Activated CD4-positive, alpha-beta T cell treated with anti-CD3 and anti-CD28 coated beads, Interleukin-2, Interleukin-6, amounts not matched to agents 100 ng/mL and 50 ng/mL, durations not matched to agents 16 hours and 8 hours (primary cell): Measurements from ENCODE around the gene VPS37B.
"Not testable (repeated sequence)": the region's sequence is repeated elsewhere in the genome, so short reads cannot be mapped to it uniquely, and the experiment has no call there.

Source experiments
- DNase-seq: peaks from one replicate; pipeline ENCODE4 v3.0.0-alpha.2; 2020

The VPS37B gene, protein sequence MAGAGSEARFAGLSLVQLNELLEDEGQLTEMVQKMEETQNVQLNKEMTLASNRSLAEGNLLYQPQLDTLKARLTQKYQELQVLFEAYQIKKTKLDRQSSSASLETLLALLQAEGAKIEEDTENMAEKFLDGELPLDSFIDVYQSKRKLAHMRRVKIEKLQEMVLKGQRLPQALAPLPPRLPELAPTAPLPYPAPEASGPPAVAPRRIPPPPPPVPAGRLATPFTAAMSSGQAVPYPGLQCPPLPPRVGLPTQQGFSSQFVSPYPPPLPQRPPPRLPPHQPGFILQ

GRCh38 chr12:122895704-122896636 is at the start of gene VPS37B:
VPS37B (minus strand) TSS chr12:122896124; CDS start chr12:122896062, 62 bp downstream.
- DNase-seq: peak; percentile 85

- no peak for DNase-seq
Measured at GRCh38 chr12:122944605-122945592, 49.0 kb upstream of the VPS37B start.

- DNase-seq: no peak
Measured at GRCh38 chr12:122943196-122943595, 47.3 kb upstream of the VPS37B start.

- DNase-seq: no peak
Measured at GRCh38 chr12:122942637-122943036, 46.7 kb upstream of the VPS37B start.

DNA sequence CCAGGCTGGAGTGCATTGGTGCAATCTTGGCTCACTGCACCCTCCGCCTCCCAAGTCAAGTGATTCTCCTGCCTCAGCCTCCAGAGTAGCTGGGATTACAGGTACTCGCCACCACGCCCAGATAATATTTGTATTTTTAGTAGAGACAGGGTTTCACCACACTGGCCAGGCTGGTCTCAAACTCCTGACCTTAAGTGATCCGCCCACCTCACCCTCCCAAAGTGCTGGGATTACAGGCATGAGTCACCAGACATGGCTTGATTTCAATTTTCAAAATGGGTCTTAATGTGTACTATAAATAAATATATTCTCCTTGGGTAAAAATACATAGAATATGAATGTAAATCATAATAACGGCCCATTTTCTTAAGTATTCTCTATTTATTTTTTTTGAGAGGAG is 45.4 kb upstream of the VPS37B start:
- DNase-seq: not testable (repeated sequence)

DNA sequence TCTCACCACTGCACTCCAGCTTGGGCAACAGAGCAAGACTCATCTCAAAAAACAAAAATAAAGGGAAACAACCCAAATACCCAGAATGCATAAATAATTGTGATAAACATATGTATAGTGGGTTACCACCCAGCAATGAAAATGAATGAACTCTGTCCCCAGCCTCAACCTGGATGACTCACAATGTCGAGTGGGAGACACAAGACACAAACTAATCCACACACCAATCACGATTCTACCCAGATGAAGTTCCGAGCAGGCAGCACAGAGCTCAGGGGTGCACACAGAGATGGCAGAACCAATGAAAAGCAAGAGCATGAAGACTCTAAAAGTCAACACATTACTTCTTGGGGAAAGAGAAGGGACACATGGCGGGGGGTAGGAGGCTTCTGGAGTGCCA is 43.2 kb upstream of the VPS37B start:
- DNase-seq: no peak

DNA sequence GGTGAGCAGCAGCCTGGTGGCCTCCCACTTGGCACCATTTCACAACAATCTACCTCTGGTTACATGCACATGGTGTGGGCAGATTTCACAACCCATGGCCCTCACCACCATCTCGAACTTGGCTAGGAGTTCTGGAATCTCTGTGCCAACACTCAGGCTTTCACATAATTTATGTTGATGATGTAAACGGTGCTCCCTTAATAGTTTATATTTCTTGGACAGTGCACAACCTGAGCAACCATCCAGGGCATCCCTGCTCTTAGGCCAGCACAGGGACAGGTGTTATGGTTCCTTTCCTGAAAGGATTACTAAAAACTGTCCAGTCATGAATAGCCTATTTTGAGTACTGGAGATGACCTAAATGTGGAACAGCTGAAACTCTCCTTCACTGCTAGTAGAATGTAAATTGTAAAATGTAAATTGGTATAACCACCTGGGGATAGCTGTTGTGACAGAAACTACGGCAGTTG is 41.7 kb upstream of the VPS37B start:
- DNase-seq: no peak

- no peak for DNase-seq
Measured at GRCh38 chr12:122935318-122935717, 39.4 kb upstream of the VPS37B start.

- DNase-seq: no peak
Measured at GRCh38 chr12:122934722-122935121, 38.8 kb upstream of the VPS37B start.

DNA sequence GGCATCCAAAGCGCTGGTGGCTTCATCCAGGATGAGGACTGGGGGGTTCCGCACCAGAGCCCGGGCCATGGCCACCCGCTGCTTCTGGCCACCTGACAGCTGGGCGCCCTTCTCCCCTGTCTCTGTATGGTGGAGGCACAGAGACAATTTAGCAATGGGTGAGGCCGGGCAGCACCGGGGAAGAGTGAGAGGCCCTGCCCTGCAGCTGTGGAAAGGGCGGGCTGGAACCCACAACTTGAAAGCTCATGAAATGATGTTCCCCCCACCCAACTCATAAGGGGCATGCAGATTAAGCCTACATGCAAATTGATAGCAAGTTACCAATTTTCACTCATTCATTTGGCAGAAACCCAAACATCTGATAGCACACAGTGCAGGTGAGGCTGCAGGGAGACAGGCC is 36.3 kb upstream of the VPS37B start:
- no peak for DNase-seq

- no peak for DNase-seq
Measured at GRCh38 chr12:122929812-122930211, 33.9 kb upstream of the VPS37B start.

DNA sequence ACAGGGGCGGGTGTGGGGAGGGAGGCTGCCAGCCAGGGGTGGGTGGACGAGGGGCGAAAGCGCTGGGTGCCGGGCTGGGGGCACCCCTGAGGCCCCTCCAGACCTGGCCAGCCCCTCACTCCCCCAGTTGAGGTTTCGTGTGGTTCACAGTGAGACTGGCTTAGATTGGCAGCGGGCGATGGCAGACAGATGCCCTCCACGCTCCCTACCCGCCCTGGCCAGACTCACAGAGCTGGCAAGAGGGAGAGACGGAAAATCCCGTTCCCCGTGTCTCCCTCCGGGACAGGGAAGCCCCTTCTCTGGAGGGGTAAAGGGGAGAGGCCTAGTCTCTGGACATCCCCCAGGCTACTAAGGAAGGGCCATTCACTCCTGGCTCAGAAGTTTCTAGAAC is 33.2 kb upstream of the VPS37B start:
- DNase-seq: no peak

DNA sequence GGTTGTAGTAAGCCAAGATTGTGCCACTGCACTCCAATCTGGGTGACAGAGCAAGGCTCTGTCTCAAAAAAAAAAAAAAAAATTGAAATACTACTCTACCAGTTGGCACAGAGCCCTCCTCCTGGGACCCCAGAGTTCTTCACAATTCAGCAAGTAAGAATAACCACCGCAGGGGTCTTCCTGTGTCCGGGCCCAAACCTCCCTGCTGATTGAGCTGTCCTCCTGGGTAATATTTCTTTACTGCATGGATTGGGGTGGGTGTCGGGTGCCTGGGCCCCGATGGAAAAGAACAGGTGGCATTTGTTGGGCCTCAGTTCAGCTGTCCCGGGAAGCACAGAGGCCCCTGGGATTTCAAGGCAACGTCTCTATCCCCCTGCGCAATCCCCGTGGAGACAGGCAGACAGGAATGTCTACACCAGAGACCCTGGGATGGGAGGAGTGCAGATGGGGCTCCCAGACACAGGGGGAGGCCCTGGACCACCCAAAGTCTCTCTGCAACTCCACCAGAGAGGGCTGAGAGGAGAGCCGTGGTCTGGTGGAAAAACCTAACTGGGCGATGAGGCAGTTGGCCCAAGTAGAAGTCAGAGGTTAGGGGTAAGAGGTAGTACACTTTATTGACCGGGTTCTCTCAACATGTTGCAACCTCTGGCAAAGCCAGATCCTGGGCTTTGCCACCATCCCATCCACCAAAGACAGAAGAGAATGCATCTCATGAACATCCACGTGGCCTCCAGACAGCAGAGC is 32.7 kb upstream of the VPS37B start:
- no peak for DNase-seq

DNA sequence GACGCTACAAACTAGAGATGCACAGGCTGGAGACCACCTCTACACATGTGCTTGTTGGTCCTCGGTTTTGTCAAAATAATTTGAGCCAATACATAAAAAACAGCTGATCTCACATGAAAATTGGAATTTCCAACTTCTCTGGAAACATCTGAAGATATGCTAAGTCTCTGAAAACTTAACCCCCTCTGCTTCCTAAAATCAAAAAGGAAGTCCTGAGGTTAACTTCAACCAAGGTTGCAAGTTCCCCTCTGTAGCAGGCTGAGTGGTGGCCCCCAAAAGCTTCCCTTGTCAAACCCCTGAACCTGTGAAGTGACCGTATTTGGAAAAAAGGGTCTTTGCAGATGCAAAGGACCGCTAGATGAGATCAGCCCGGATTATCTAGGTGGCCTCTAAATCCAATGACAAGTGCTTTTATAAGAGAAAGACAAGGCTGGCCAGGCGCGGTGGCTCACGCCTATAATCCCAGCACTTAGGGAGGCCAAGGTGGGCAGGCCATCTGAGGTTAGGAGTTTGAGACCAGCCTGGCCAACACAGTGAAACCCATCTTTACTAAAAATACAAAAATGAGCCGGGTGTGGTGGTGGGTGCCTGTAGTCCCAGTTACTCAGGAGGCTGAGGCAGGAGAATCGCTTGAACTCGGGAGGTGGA is 32.0 kb upstream of the VPS37B start:
- no peak for DNase-seq

DNA sequence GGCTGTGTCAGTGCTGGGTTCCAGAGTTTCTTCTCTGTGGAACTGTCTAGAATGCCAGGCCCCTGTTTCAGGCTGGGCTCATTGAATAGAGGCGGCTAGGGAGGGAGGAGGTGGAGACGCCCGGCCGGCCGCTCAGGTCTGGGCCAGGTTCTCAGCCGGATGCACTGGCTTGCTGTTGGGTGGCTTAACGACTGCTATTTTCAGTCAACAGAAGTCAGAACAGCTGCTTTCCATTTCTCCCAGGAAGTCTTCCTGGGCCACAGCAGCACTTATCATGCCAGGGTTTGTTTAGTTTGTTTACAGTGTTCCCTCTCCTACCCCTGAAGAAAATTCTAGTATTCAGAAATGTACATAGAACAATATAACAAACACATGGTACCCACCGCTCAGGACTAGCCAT is 26.0 kb upstream of the VPS37B start:
- DNase-seq: no peak

DNA sequence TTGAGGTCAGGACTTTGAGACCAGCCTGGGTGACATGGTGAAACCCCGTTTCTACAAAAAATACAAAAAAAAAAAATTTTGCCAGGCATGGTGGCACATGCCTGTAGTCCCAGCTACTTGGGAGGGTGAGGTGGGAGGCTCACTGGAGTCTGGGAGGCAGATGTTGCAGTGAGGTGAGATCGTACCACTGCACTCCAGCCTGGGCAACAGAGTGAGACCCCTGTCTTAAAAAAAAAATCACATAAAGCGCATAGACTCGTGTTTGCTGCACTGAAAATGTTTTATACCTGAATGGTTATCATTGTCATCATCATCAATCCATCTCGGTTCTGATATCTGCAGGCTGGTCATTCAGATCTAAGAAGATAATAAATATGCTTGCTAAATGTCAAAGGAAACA is 24.8 kb upstream of the VPS37B start:
- no peak for DNase-seq

- no peak for DNase-seq
Measured at GRCh38 chr12:122918827-122919226, 22.9 kb upstream of the VPS37B start.

- DNase-seq: no peak
Measured at GRCh38 chr12:122917507-122918121, 21.7 kb upstream of the VPS37B start.

GRCh38 chr12:122909442-122910288 is 13.7 kb upstream of the VPS37B start:
- no peak for DNase-seq

- DNase-seq: no peak
Measured at GRCh38 chr12:122908915-122909314, 13.0 kb upstream of the VPS37B start.
